GM23338 (cell line): ENCODE measurements around the gene PTGR3. TPM values are rescaled to one million over a fixed set of nuclear protein-coding genes. Genes with fewer than 3 reads are reported as not detected.

ENCODE experiments used
- ATAC-seq: fragments of 200-7000 bp; cut with Tn5 transposase; 3 replicates; pipeline ENCODE4 v1.9.1; 2020
- DNase-seq: peaks from one replicate; pipeline ENCODE4 v3.0.0-alpha.2; 2015; ENCODE audit warnings: low spot score
- H2AFZ ChIP-seq: fragments of 200-600 bp; sonication (generic); 2 replicates; pipeline ENCODE4 v1.8.0; 2016; ENCODE audit warnings: antibody characterized with exemption, mild to moderate bottlenecking, moderate library complexity
- H3F3A ChIP-seq: fragments of 200-600 bp; sonication (generic); replicated peaks from 2 replicates; pipeline ENCODE4 v1.8.0; 2017; ENCODE audit warnings: antibody characterized with exemption, mixed run types, low read depth
- H3K27ac ChIP-seq: fragments of 200-600 bp; sonication (generic); 2 replicates; pipeline ENCODE4 v1.6.1; 2016; ENCODE audit warnings: low read depth
- H3K27me3 ChIP-seq: fragments of 200-600 bp; sonication (generic); 2 replicates; pipeline ENCODE4 v1.8.0; 2016; ENCODE audit warnings: mild to moderate bottlenecking, mixed run types, moderate library complexity; ENCODE audit not compliant: insufficient read depth
- H3K36me3 ChIP-seq: fragments of 200-600 bp; sonication (generic); 2 replicates; pipeline ENCODE4 v1.8.0; 2016; ENCODE audit warnings: mild to moderate bottlenecking; ENCODE audit not compliant: insufficient read depth
- H3K4me1 ChIP-seq: fragments of 200-600 bp; sonication (generic); 2 replicates; pipeline ENCODE4 v1.8.0; 2016; ENCODE audit warnings: mild to moderate bottlenecking, moderate library complexity; ENCODE audit not compliant: insufficient read depth
- H3K4me2 ChIP-seq: fragments of 200-600 bp; sonication (generic); 2 replicates; pipeline ENCODE4 v1.7.1; 2017; ENCODE audit warnings: mixed run types
- H3K4me3 ChIP-seq: fragments of 200-600 bp; sonication (generic); 2 replicates; pipeline ENCODE4 v1.6.1; 2016; ENCODE audit warnings: mixed run types
- H3K79me2 ChIP-seq: fragments of 200-600 bp; sonication (generic); replicated peaks from 2 replicates; pipeline ENCODE4 v1.8.0; 2017; ENCODE audit warnings: mild to moderate bottlenecking; ENCODE audit not compliant: insufficient read depth
- H3K9me2 ChIP-seq: fragments of 200-600 bp; sonication (generic); 2 replicates; pipeline ENCODE4 v1.8.0; 2017; ENCODE audit not compliant: insufficient read depth
- H4K20me1 ChIP-seq: fragments of 200-600 bp; sonication (generic); replicated peaks from 2 replicates; pipeline ENCODE4 v1.8.0; 2017; ENCODE audit warnings: mild to moderate bottlenecking; ENCODE audit not compliant: insufficient read depth
- H3K27ac Mint-ChIP-seq: 2 replicates; pipeline ENCODE4 v1.8.0; 2020; ENCODE audit warnings: inconsistent platforms, mild to moderate bottlenecking, moderate library complexity, mixed read lengths
- H3K27me3 Mint-ChIP-seq: 3 replicates; pipeline ENCODE4 v1.8.0; 2022; ENCODE audit warnings: low read depth, mild to moderate bottlenecking, moderate library complexity, mixed read lengths, inconsistent platforms; ENCODE audit not compliant: insufficient read depth, poor library complexity
- H3K36me3 Mint-ChIP-seq: 3 replicates; pipeline ENCODE4 v1.8.0; 2021; ENCODE audit warnings: low read depth, mild to moderate bottlenecking, inconsistent platforms, moderate library complexity, mixed read lengths
- H3K4me1 Mint-ChIP-seq: 3 replicates; pipeline ENCODE4 v1.8.0; 2020; ENCODE audit warnings: mild to moderate bottlenecking, inconsistent platforms, mixed read lengths
- H3K4me3 Mint-ChIP-seq: 3 replicates; pipeline ENCODE4 v1.8.0; 2021; ENCODE audit warnings: moderate library complexity, mild to moderate bottlenecking, inconsistent platforms, mixed read lengths
- H3K9me3 Mint-ChIP-seq: 3 replicates; pipeline ENCODE4 v1.8.0; 2020; ENCODE audit warnings: moderate library complexity, mild to moderate bottlenecking, inconsistent platforms, mixed read lengths
- EZH2 ChIP-seq: fragments of 200-600 bp; sonication (generic); IDR thresholded peaks from one replicate; pipeline ENCODE4 v1.8.0; 2017; ENCODE audit warnings: antibody characterized with exemption, mild to moderate bottlenecking, low read depth; ENCODE audit not compliant: unreplicated experiment
- JUNB ChIP-seq: IDR thresholded peaks from one replicate; pipeline ENCODE4 v1.6.1; 2016; ENCODE audit warnings: antibody characterized with exemption; ENCODE audit not compliant: unreplicated experiment
- NANOG ChIP-seq: IDR thresholded peaks from 2 replicates; pipeline ENCODE4 v1.6.1; 2016; ENCODE audit warnings: antibody characterized with exemption, borderline replicate concordance
- POLR2AphosphoS5 ChIP-seq: IDR thresholded peaks from 2 replicates; pipeline ENCODE4 v1.6.1; 2016; ENCODE audit warnings: antibody characterized with exemption, low read depth
- STAT1 ChIP-seq: IDR thresholded peaks from one replicate; pipeline ENCODE4 v1.6.1; 2016; ENCODE audit warnings: antibody characterized with exemption; ENCODE audit not compliant: unreplicated experiment
- ZNF462 ChIP-seq: fragments of 250-450 bp; sonication (Bioruptor Pico); IDR thresholded peaks from 2 replicates; pipeline ENCODE4 v1.5.0; 2020; ENCODE audit warnings: mild to moderate bottlenecking, moderate library complexity
- polyA plus RNA-seq: library from polyadenylated mRNA; unstranded; fragments of >200 nt; fragmentation: Nextera tagmentation; extraction: Ambion mirVana; gene quantifications from 2 replicates; pipeline ENCODE4 v1.2.1, GENCODE V29; 2016
- total RNA-seq: library from RNA; depleted of rRNA; stranded (reverse); fragments of >200 nt; shearing (Covaris generic); gene quantifications from 2 replicates; pipeline ENCODE4 v1.2.3, GENCODE V29; 2014
- TF ChIP-seq, protein P1 (sequence below): IDR thresholded peaks from one replicate; pipeline ENCODE4 v1.6.1; 2018; ENCODE audit warnings: antibody characterized with exemption; ENCODE audit not compliant: unreplicated experiment
- TF ChIP-seq, protein P2 (sequence below): IDR thresholded peaks from 2 replicates; pipeline ENCODE4 v1.6.1; 2016; ENCODE audit warnings: antibody characterized with exemption

Gene PTGR3
- total and polyA plus RNA-seq, 2 experiments from 2014 or later: 0.84 to 1.5 TPM

DNA sequence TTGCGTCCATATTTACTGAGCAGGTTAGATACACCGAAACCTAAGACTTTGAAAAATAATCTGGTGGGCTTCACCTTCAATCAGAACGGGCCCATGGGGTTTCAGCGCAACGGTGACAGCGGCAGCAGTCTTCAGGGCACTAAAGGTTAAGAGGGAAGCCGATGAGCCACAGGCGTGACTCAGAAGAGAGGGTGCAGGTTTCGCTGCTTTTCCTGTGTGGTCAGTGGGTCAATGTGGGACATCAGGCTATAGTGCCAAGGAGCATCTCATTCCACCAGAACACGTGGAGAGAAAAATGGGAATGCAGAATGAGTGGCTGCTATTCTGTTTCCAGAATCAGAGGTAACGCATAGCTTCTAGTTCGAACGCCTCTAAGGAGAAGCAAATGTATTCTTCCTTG, 8.9 kb downstream of the PTGR3 start (continued):
- TF ChIP-seq, protein P1, sequence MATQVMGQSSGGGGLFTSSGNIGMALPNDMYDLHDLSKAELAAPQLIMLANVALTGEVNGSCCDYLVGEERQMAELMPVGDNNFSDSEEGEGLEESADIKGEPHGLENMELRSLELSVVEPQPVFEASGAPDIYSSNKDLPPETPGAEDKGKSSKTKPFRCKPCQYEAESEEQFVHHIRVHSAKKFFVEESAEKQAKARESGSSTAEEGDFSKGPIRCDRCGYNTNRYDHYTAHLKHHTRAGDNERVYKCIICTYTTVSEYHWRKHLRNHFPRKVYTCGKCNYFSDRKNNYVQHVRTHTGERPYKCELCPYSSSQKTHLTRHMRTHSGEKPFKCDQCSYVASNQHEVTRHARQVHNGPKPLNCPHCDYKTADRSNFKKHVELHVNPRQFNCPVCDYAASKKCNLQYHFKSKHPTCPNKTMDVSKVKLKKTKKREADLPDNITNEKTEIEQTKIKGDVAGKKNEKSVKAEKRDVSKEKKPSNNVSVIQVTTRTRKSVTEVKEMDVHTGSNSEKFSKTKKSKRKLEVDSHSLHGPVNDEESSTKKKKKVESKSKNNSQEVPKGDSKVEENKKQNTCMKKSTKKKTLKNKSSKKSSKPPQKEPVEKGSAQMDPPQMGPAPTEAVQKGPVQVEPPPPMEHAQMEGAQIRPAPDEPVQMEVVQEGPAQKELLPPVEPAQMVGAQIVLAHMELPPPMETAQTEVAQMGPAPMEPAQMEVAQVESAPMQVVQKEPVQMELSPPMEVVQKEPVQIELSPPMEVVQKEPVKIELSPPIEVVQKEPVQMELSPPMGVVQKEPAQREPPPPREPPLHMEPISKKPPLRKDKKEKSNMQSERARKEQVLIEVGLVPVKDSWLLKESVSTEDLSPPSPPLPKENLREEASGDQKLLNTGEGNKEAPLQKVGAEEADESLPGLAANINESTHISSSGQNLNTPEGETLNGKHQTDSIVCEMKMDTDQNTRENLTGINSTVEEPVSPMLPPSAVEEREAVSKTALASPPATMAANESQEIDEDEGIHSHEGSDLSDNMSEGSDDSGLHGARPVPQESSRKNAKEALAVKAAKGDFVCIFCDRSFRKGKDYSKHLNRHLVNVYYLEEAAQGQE: no peak
- TF ChIP-seq JUNB: no peak

GRCh38 chr18:75199327-75199726, 9.6 kb downstream of the PTGR3 start:
- no peak overlapping the region for H3K4me3 Mint-ChIP-seq
- Histone ChIP-seq H3K4me1 (peaks cover 4% of the 10 kb centered on the region; the same call in 1 of the 2 replicates), H3K4me2 (no peak overlapping the region), H3K36me3 (no peaks in the 10 kb centered on the region), H3K4me3 (no peak overlapping the region), H3K27me3 (peaks cover 31% of the 10 kb centered on the region), H3K27ac (no peak overlapping the region), H3K79me2 (no peaks in the 10 kb centered on the region), H2AFZ (no peak overlapping the region), H3K9me2 (no peaks in the 10 kb centered on the region), H3F3A (no peaks in the 10 kb centered on the region), H4K20me1 (peaks cover 15% of the 10 kb centered on the region)
- H3K4me1 Mint-ChIP-seq: peaks cover 8% of the 10 kb centered on the region; the same call in 1 of the 3 replicates
- H3K27ac Mint-ChIP-seq: no peak overlapping the region
- TF ChIP-seq ZNF462 (CRISPR knock-in tag) (no peak), EZH2 (no peak), POLR2AphosphoS5 (no peak), NANOG (no peak), STAT1 (no peak), JUNB (no peak)
- TF ChIP-seq, protein P1: no peak
- TF ChIP-seq, protein P2, sequence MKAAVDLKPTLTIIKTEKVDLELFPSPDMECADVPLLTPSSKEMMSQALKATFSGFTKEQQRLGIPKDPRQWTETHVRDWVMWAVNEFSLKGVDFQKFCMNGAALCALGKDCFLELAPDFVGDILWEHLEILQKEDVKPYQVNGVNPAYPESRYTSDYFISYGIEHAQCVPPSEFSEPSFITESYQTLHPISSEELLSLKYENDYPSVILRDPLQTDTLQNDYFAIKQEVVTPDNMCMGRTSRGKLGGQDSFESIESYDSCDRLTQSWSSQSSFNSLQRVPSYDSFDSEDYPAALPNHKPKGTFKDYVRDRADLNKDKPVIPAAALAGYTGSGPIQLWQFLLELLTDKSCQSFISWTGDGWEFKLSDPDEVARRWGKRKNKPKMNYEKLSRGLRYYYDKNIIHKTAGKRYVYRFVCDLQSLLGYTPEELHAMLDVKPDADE: no peak
- no peak for DNase-seq
- peaks cover 23% of the 10 kb centered on the region for H3K27me3 Mint-ChIP-seq
- ATAC-seq: no peak
- no peaks in the 10 kb centered on the region for H3K36me3 Mint-ChIP-seq
- no peaks in the 10 kb centered on the region for H3K9me3 Mint-ChIP-seq
